GM12878 (cell line): ENCODE results near the gene PCSK2. TPM values are rescaled to one million over a fixed set of nuclear protein-coding genes. Genes with fewer than 3 reads are reported as not detected.

ENCODE experiments used
- ATAC-seq: fragments of 200-7000 bp; cut with Tn5 transposase; 3 replicates; pipeline ENCODE4 v1.9.1; 2020; ENCODE audit warnings: mild to moderate bottlenecking, moderate library complexity
- BruUV-seq: library from RNA; stranded (reverse); fragments of 400-500 nt; replicated peaks from 2 replicates; lab custom pipeline; 2021; lab: Mats Ljungman, UMichigan
- CTCF ChIA-PET: fragments of 300-600 bp; sonication (Branson Sonifier 250); formaldehyde crosslinking; extraction: SDS; loops from one replicate; lab custom pipeline; 2021; ENCODE audit warnings: inconsistent platforms; lab: Yijun Ruan, JAX
- POLR2A ChIA-PET: fragments of 350-600 bp; formaldehyde crosslinking; extraction: SDS; loops from one replicate; lab custom pipeline; 2021; ENCODE audit warnings: inconsistent platforms; lab: Charles Lee
- RAD21 ChIA-PET: fragments of 300-600 bp; sonication (Branson Sonifier 250); formaldehyde crosslinking; loops from one replicate; lab custom pipeline; 2023; ENCODE audit warnings: antibody characterized with exemption; ENCODE audit not compliant: unreplicated experiment; lab: Charles Lee
- SMC1A ChIA-PET: fragments of 300-600 bp; sonication (Branson Sonifier 250); formaldehyde crosslinking; loops from one replicate; lab custom pipeline; 2023; ENCODE audit not compliant: unreplicated experiment, uncharacterized antibody; lab: Charles Lee
- DNase-seq: peaks from one replicate; pipeline ENCODE4 v3.0.0-alpha.2; 2011; ENCODE audit warnings: low read depth, low spot score
- FAIRE-seq: peaks from 3 replicates; lab custom pipeline; 2011; peaks lifted over from hg19 to GRCh38; lab: Jason Lieb, UNC
- H2AFZ ChIP-seq: 2 replicates; pipeline ENCODE4 v1.6.0; 2011; ENCODE audit warnings: low read depth, low read length, control low read depth; ENCODE audit not compliant: control insufficient read depth
- H3K27ac ChIP-seq: 2 replicates; pipeline ENCODE4 v1.5.1; 2011; ENCODE audit warnings: control low read depth; ENCODE audit not compliant: control insufficient read depth, insufficient read depth
- H3K27me3 ChIP-seq, 2 experiments: replicated peaks in 1 of 2; 2 replicates each; pipeline versions ENCODE4 v1.6.0 to v1.6.1; 2011; ENCODE audit warnings: low read length in 1 of 2; ENCODE audit not compliant: control insufficient read depth in 2 of 2, insufficient read depth in 2 of 2
- H3K36me3 ChIP-seq, 2 experiments: 2 replicates each; pipeline ENCODE4 v1.5.1; 2011; ENCODE audit warnings: low read length in 1 of 2; ENCODE audit not compliant: control insufficient read depth in 2 of 2, insufficient read depth in 2 of 2
- H3K4me1 ChIP-seq: 2 replicates; pipeline ENCODE4 v1.6.1; 2011; ENCODE audit warnings: mild to moderate bottlenecking, low read length, moderate library complexity, mixed read lengths; ENCODE audit not compliant: control insufficient read depth, insufficient read depth
- H3K4me2 ChIP-seq: 2 replicates; pipeline ENCODE4 v1.6.0; 2011; ENCODE audit warnings: control low read depth; ENCODE audit not compliant: control insufficient read depth, insufficient read depth
- H3K4me3 ChIP-seq: fragments of 200-600 bp; sonication (generic); 2 replicates; pipeline ENCODE4 v1.5.1; 2016
- H3K79me2 ChIP-seq: 2 replicates; pipeline ENCODE4 v1.6.0; 2011; ENCODE audit warnings: low read length; ENCODE audit not compliant: control insufficient read depth, insufficient read depth
- H3K9ac ChIP-seq: 2 replicates; pipeline ENCODE4 v1.8.0; 2011; ENCODE audit warnings: low read length, control low read depth, mixed read lengths; ENCODE audit not compliant: control insufficient read depth, insufficient read depth
- H3K9me3 ChIP-seq: replicated peaks from 3 replicates; pipeline ENCODE4 v1.5.1; 2011; ENCODE audit warnings: mild to moderate bottlenecking, low read length; ENCODE audit not compliant: control insufficient read depth, insufficient read depth
- H4K20me1 ChIP-seq: 2 replicates; pipeline ENCODE4 v1.6.0; 2011; ENCODE audit not compliant: control insufficient read depth, insufficient read depth
- BACH1 ChIP-seq: fragments of 450-650 bp; IDR thresholded peaks from 2 replicates; pipeline ENCODE4 v1.6.1; 2017; ENCODE audit warnings: mild to moderate bottlenecking, borderline replicate concordance
- CBX5 ChIP-seq: sonication (generic); IDR thresholded peaks from 2 replicates; pipeline ENCODE4 v1.6.1; 2016; ENCODE audit warnings: low read depth, moderate library complexity, mild to moderate bottlenecking, inconsistent platforms
- CEBPB ChIP-seq, 2 experiments: fragments of 150-350 bp in 1 of 2; IDR thresholded peaks; 2 replicates each; pipeline ENCODE4 v1.6.1; 2012 to 2014; ENCODE audit warnings: low read depth in 2 of 2, low read length in 2 of 2, borderline replicate concordance in 1 of 2, inconsistent platforms in 1 of 2
- CHD2 ChIP-seq: IDR thresholded peaks from 2 replicates; pipeline ENCODE4 v1.6.1; 2011; ENCODE audit warnings: low read depth, low read length, improper control_type of control experiment, borderline replicate concordance
- CHD4 ChIP-seq: fragments of 200-600 bp; sonication (generic); IDR thresholded peaks from 2 replicates; pipeline ENCODE4 v1.6.1; 2016; ENCODE audit warnings: mild to moderate bottlenecking
- CTCF ChIP-seq, 3 experiments: IDR thresholded peaks in 2 of 3; conservative IDR thresholded peaks in 1 of 3; 2 replicates each; pipeline ENCODE4 v1.5.1; 2011; ENCODE audit warnings: low read depth in 3 of 3, low read length in 3 of 3, mild to moderate bottlenecking in 3 of 3, control low read depth in 2 of 3, moderate library complexity in 2 of 3, inconsistent platforms in 1 of 3, mixed read lengths in 1 of 3; ENCODE audit not compliant: control insufficient read depth in 2 of 3, insufficient read depth in 1 of 3; ENCODE audit errors: extremely low read depth in 1 of 3
- HCFC1 ChIP-seq: fragments of 150-350 bp; IDR thresholded peaks from 2 replicates; pipeline ENCODE4 v1.6.1; 2014; ENCODE audit warnings: low read length
- KAT2A ChIP-seq: conservative IDR thresholded peaks from 2 replicates; pipeline ENCODE4 v1.6.1; 2011; ENCODE audit warnings: low read depth, low read length; ENCODE audit not compliant: control insufficient read depth
- MTA2 ChIP-seq: fragments of 450-650 bp; IDR thresholded peaks from 2 replicates; pipeline ENCODE4 v1.6.1; 2016; ENCODE audit warnings: low read depth, mild to moderate bottlenecking, moderate library complexity
- NFYB ChIP-seq: IDR thresholded peaks from 2 replicates; pipeline ENCODE4 v1.6.1; 2011; ENCODE audit warnings: low read depth, mild to moderate bottlenecking, low read length, improper control_type of control experiment, moderate library complexity; ENCODE audit not compliant: insufficient read depth
- NR2F1 ChIP-seq: fragments of 450-650 bp; conservative IDR thresholded peaks from 2 replicates; pipeline ENCODE4 v1.6.1; 2017; ENCODE audit warnings: mild to moderate bottlenecking
- NRF1 ChIP-seq: conservative IDR thresholded peaks from 2 replicates; pipeline ENCODE4 v1.6.1; 2011; ENCODE audit warnings: mild to moderate bottlenecking, low read depth, low read length, improper control_type of control experiment
- POLR2A ChIP-seq: IDR thresholded peaks from 2 replicates; pipeline ENCODE4 v1.6.1; 2011; ENCODE audit warnings: low read depth, mild to moderate bottlenecking, low read length
- SIX5 ChIP-seq: IDR thresholded peaks from 2 replicates; pipeline ENCODE4 v1.6.1; 2011; ENCODE audit warnings: mild to moderate bottlenecking, low read depth, low read length, moderate library complexity; ENCODE audit not compliant: severe bottlenecking
- STAT1 ChIP-seq: fragments of 450-650 bp; conservative IDR thresholded peaks from 2 replicates; pipeline ENCODE4 v1.6.1; 2014; ENCODE audit warnings: antibody characterized with exemption, mild to moderate bottlenecking
- TCF3 ChIP-seq: IDR thresholded peaks from 2 replicates; pipeline ENCODE4 v1.6.1; 2012; ENCODE audit warnings: low read depth, mild to moderate bottlenecking, low read length, borderline replicate concordance; ENCODE audit not compliant: insufficient read depth
- USF2 ChIP-seq: IDR thresholded peaks from 2 replicates; pipeline ENCODE4 v1.6.1; 2011; ENCODE audit warnings: low read depth, low read length, improper control_type of control experiment, borderline replicate concordance
- YBX1 ChIP-seq: fragments of 450-650 bp; IDR thresholded peaks from 2 replicates; pipeline ENCODE4 v1.6.1; 2016; ENCODE audit warnings: antibody characterized with exemption
- ZNF217 ChIP-seq: fragments of 450-650 bp; IDR thresholded peaks from 2 replicates; pipeline ENCODE4 v1.6.1; 2017; ENCODE audit warnings: antibody characterized with exemption, mild to moderate bottlenecking
- WGBS: methylation state at CpG from one replicate; pipeline ENCODE4 v1.1.6; 2016; ENCODE audit warnings: low lambda C conversion rate; ENCODE audit not compliant: insufficient replicate concordance, insufficient coverage; ENCODE audit errors: missing lambda C conversion rate; 5-methylcytosine and 5-hydroxymethylcytosine counted together
- in situ Hi-C: fragments of 300-500 bp; cut with MboI; formaldehyde crosslinking; loops from 9 replicates; pipeline ENCODE4 v1.14.3; 2018; ENCODE audit warnings: mixed read lengths
- intact Hi-C: fragments of 100-400 bp; cut with micrococcal nuclease; formaldehyde crosslinking; loops from one replicate; pipeline ENCODE4 v1.14.2; 2022; ENCODE audit not compliant: unreplicated experiment
- polyA plus RNA-seq, 11 experiments: library from polyadenylated mRNA; depleted of rRNA in 4 of 11; unstranded in 6 of 11; stranded (reverse) in 5 of 11; fragments of >200 nt; fragmentation: Nextera tagmentation in 4 of 11; fragmentation: Illumina TruSeq in 1 of 11; extraction: Ambion mirVana in 4 of 11; extraction: Trizol in 1 of 11; gene quantifications; 1 replicate in 1 of 11; 2 replicates in 10 of 11; pipeline versions ENCODE4 v1.2.1 to v1.2.3, GENCODE V29; 2011 to 2016; ENCODE audit warnings: inconsistent platforms in 2 of 11, missing spikeins in 2 of 11, low read depth in 1 of 11
- total RNA-seq, 4 experiments: library from RNA; depleted of rRNA in 3 of 4; stranded (reverse); fragments of >200 nt in 3 of 4; fragmentation: Illumina TruSeq in 1 of 4; extraction: Trizol in 1 of 4; gene quantifications; 2 replicates each; pipeline versions ENCODE4 v1.2.1 to v1.2.3, GENCODE V29; 2013 to 2021

PCSK2 gene
- total and polyA plus RNA-seq, 10 of the 15 experiments (the other 5 are each of a cell fraction or from before 2014, with no cell fraction given): not detected

- in situ Hi-C loops: no loop called here
- Histone ChIP-seq H3K9me3 (no peaks in the 10 kb centered on the region), H3K4me2 (no peak overlapping the region), H4K20me1 (no peaks in the 10 kb centered on the region), H3K27ac (no peak overlapping the region), H3K4me3 (no peak overlapping the region), H2AFZ (no peak overlapping the region), H3K27me3 (no peaks in the 10 kb centered on the region), H3K4me1 (no peaks in the 10 kb centered on the region), H3K9ac (no peak overlapping the region), H3K36me3 (no peaks in the 10 kb centered on the region), H3K79me2 (no peaks in the 10 kb centered on the region)
- ChIA-PET CTCF (interaction anchor here (0.7 kb wide), 1 partner anchor 294 kb away, joined by 3 read pairs; no protein-coding TSS in a partner anchor), SMC1A (no interaction called here), RAD21 (no interaction called here), POLR2A (no interaction called here)
- ATAC-seq: no peak
- no TSS peak for BruUV-seq
- intact Hi-C loops: no loop called here
- 42% methylated on average over 2 of the region's 2 CpGs for WGBS
- FAIRE-seq: no peak
- DNase-seq: no peak
- no peak for TF ChIP-seq POLR2A
- TF ChIP-seq HCFC1: no peak
- TF ChIP-seq KAT2A: no peak
- no peak for TF ChIP-seq CHD4
- TF ChIP-seq TCF3: no peak
- TF ChIP-seq CTCF (IDR thresholded peaks at IDR 0.05 in 2 of 3, conservative IDR thresholded peaks at IDR 0.05 in 1 of 3; ENCODE audit: control insufficient read depth in 2 of 3, extremely low read depth in 1 of 3, insufficient read depth in 1 of 3, low read depth in 3 of 3, low read length in 3 of 3): no peak
- TF ChIP-seq BACH1: no peak
- no peak for TF ChIP-seq CHD2
- no peak for TF ChIP-seq NR2F1
- no peak for TF ChIP-seq NFYB
- no peak for TF ChIP-seq YBX1
- TF ChIP-seq USF2: no peak
- no peak for TF ChIP-seq ZNF217
- TF ChIP-seq NRF1: no peak
- no peak for TF ChIP-seq CEBPB (IDR thresholded peaks at IDR 0.05; ENCODE audit: borderline replicate concordance in 1 of 2, low read depth in 2 of 2, low read length in 2 of 2)
- TF ChIP-seq MTA2: no peak
- TF ChIP-seq SIX5: no peak
- TF ChIP-seq CBX5: no peak
- no peak for TF ChIP-seq STAT1
These were observed 130.4 kb downstream of the PCSK2 start for GRCh38 chr20:17357238-17357637.
